HPDE6-E6E7 (cell line): ENCODE measurements around the gene PARD6G.
"Not testable (repeated sequence)": the region's sequence is repeated elsewhere in the genome, so short reads cannot be mapped to it uniquely, and the experiment has no call there.

Experiments used
- DNase-seq: peaks from one replicate; pipeline ENCODE4 v3.0.0; 2011; ENCODE audit warnings: missing footprints; ENCODE audit errors: extremely low spot score

PARD6G gene

DNA sequence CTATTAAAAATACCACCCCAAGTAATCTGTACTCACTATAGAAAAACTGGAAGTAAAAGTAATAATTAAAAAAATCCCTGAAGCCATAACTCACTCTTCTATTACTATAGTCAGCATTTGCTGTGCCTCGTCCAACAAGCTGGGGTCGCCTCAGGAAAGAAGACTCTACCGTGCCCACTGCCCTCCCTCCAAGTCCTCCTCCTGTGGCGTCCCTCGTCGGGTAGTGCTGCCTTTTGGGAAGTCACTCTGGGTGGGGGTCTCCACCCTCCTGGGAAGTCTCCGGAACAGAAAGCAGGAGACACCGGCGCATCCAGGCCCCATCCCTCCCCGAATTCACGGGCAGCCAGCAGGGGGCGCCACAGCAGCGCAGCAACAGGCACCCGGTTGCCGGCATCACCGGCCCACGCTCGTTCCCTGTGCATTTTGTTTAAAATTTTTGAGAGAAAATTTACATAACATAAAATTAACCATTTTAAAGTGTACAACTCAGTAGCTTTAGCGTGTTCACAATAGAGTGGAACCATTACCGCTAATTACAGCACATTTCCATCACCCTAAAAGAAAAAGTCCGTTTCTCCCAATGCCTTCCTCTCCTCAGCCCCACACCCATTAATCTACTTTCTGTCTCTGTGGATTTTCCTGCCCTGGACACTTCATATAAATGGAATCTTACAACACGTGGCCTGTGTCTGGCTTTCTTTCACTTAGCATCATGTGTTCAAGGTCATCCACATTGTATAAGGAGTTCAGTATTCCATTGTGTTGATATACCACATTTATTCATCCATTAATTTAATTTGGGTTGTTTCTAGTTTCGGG is 76.1 kb downstream of the PARD6G start:
- peak; percentile 47 for DNase-seq

- DNase-seq = no peak
These were observed 76.8 kb downstream of the PARD6G start for GRCh38 chr18:80170395-80171053.

- DNase-seq = no peak
These were observed 77.7 kb downstream of the PARD6G start for GRCh38 chr18:80169607-80170006.

GRCh38 chr18:80168982-80169381 is 78.3 kb downstream of the PARD6G start:
- DNase-seq = no peak

- no peak for DNase-seq
These were observed 79.0 kb downstream of the PARD6G start for GRCh38 chr18:80168346-80168745.

DNA sequence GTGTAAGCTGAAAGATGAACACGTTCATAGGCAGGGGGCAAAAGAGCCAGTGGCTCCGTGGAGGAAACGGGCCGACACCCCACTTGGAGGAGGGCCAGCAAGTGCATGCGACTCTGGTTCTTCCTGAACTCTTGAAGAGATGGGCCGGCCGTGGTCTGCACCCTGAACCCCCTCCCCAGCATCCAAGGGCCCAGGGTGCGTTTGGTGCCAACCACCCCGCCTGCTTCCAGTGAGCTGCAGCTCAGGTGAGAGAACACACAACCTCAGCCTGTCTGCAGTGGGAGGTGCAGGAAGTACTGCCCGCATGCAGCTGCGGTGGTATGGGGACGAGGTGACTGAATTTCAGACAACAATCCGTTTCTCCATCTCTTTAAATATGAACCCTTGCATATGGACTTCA is 79.4 kb downstream of the PARD6G start:
- no peak for DNase-seq

DNA sequence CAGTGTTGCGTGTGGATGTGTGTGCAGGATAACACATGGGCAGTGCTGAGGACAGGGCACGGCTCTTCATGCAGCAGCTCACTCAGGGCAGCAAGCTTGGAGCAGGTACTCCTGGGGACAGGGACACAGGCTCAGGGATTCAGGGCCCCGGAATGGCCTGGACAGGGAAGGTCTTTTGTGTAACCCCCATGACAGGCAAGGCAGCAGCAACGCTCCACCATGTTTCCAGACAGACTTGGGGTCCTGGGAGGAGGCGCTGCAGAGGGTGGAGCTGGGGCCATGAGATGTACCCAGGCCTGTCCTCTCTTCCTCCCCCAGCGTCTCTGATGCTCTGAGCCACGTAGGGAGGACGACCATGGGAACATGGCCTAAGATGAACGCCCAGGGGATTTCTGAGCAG is 80.0 kb downstream of the PARD6G start:
- DNase-seq = no peak

- no peak for DNase-seq
These were observed 80.6 kb downstream of the PARD6G start for GRCh38 chr18:80166725-80167124.

GRCh38 chr18:80166240-80166639 is 81.1 kb downstream of the PARD6G start:
- no peak for DNase-seq

DNA sequence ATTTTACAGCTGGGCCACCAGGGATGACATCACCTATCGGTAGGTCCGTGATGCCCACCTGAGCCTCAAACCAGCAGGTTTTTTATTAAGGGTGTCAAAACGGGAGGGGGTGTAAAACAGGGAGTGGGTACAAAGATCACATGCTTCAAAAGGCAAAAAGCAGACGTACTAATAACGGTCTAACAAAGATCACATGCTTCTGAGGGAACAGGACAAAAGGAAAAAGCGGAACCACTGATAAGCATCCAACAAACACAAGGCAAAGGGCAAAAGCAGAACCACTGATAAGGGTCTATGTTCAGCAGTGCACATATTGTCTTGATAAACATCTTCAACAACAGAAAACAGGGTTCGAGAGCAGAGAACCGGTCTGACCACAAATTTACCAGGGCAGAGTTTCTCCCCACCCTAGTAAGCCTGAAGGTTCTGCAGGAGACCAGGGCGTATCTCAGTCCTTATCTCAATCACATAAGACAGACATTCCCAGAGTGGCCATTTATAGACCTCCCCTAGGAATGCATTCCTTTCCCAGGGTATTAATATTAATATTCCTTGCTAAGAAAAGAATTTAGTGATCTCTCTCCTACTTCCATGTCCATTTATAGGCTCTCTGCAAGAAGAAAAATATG is 82.5 kb downstream of the PARD6G start:
- not testable (repeated sequence) for DNase-seq

GRCh38 chr18:80163183-80163582 is 84.1 kb downstream of the PARD6G start:
- no peak for DNase-seq

DNA sequence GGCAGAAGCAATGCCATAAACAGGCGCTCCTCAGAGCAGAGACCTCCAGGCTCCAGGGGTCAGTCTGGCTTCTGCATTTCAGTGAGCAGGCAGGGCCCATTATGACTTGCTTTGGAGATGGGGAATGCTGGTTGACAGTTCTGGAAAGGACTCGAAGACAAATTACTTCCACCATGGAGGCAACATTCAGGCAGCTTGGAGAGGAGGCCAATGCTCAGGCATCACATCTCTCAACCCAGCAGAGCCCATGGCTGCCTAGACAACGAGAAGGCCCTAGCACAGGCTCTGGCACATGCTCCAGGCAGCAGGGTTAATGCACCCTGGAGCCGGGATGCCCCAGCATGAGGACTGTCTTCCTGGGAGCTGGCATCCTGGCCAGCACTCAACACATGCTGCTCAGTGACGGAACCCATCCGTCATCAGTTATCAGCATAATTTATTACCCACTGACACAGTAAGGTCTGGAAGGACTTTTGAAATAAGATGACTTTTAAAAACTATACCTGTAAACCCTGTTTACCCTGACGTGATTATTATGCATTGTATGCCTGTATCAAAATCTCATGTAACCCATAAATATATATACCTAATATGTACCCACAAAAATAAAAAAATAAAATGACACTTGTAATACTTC is 85.4 kb downstream of the PARD6G start:
- no peak for DNase-seq

DNA sequence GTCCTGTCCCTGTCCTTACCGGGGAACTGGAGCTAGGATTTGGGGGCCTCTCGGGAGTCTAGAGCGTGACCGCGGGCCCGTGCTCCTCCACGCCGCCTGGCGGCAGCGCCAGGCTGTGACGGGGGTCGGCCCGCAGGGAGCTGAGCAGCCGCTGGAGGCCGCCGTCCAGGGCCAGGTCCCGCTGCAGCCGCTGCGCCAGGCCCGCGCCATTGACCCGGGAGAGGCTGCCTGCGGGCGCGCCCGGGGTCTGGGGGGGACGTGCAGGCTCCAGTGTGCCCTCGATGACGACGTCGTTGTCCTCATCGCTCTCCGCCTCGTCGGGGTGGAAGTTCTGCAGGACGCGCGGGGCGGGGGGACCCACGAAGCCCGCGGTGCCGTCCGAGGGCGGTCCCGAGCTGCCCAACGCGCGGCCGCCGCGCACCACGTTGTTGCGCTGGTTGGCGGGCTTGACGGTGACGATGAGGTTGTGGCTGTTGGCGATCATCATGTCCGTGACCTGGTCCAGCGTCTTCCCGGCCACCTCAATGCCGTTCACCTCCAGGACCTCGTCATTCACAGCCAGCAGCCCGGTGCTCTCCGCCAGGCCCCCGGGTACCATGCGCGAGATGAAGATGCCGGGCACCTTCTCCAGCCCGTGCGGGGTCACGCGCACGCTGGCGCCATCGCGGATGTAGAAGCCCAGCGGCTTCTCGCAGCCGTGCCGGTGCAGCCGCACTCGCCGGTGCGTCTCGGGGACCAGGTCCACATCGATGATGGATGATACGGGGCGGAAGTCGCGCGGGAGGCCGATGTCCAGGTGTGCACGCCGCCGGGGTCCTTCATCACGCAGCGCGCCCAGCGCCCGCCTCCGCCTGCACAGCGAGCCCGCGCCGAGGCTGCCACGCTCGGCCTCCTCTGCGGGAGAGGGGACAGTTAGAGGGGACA is 87.3 kb downstream of the PARD6G start:
- no peak for DNase-seq

DNA sequence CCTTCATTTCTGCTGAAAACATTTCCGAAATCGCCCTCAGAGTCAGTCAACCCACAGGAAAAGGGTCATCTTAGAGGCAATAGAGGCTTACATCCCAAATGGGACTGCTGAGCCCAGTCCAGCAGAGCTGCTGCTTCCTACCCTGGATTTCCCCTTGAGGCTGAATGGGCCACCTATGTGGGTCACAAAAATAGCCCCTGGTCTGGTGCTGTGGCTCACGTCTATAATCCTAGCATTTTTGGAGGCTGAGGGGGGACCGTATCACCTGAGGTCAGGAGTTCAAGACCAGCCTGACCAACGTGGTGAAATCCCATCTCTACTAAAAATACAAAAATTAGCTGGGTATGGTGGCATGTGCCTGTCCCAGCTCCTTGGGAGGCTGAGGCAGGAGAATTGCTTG is 88.9 kb downstream of the PARD6G start:
- DNase-seq = no peak

- peak; percentile 39 for DNase-seq
These were observed 89.5 kb downstream of the PARD6G start for GRCh38 chr18:80157708-80158343.

GRCh38 chr18:80154293-80154692 is 93.0 kb downstream of the PARD6G start:
- DNase-seq = no peak

GRCh38 chr18:80149667-80150066 is 97.6 kb downstream of the PARD6G start:
- DNase-seq = no peak

GRCh38 chr18:80148326-80149199 is 98.8 kb downstream of the PARD6G start:
- no peak for DNase-seq

GRCh38 chr18:80147418-80148325 is 99.6 kb downstream of the PARD6G start:
- no peak for DNase-seq
